B cell (primary cell): Measurements from ENCODE around the gene NRN1L.

ENCODE experiments used
- EZH2 ChIP-seq: IDR thresholded peaks from 2 replicates; pipeline ENCODE4 v1.6.1; 2012; ENCODE audit warnings: borderline replicate concordance, low read depth, mild to moderate bottlenecking, moderate library complexity, low read length; ENCODE audit not compliant: insufficient read depth, poor library complexity, severe bottlenecking
- TF ChIP-seq, protein P1 (sequence below): fragments of 200-600 bp; IDR thresholded peaks from one replicate; pipeline ENCODE4 v1.8.0; 2022; ENCODE audit warnings: antibody characterized with exemption, mild to moderate bottlenecking

- TF ChIP-seq, protein P1, sequence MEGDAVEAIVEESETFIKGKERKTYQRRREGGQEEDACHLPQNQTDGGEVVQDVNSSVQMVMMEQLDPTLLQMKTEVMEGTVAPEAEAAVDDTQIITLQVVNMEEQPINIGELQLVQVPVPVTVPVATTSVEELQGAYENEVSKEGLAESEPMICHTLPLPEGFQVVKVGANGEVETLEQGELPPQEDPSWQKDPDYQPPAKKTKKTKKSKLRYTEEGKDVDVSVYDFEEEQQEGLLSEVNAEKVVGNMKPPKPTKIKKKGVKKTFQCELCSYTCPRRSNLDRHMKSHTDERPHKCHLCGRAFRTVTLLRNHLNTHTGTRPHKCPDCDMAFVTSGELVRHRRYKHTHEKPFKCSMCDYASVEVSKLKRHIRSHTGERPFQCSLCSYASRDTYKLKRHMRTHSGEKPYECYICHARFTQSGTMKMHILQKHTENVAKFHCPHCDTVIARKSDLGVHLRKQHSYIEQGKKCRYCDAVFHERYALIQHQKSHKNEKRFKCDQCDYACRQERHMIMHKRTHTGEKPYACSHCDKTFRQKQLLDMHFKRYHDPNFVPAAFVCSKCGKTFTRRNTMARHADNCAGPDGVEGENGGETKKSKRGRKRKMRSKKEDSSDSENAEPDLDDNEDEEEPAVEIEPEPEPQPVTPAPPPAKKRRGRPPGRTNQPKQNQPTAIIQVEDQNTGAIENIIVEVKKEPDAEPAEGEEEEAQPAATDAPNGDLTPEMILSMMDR: no peak
- no peak for TF ChIP-seq EZH2
Measured at GRCh38 chr16:67872131-67872630, 12.5 kb upstream of the NRN1L start.
